Heart left ventricle (tissue), 13 donors: ENCODE results near the gene VIT.

Experiments
- CTCF ChIP-seq, 12 donors: fragments of 200-600 bp; sonication (generic) in 4 of 12; IDR thresholded peaks; one replicate each; pipeline versions ENCODE4 v1.5.0 to v1.8.0; 2018 to 2022; ENCODE audit warnings: antibody characterized with exemption in 12 of 12, mild to moderate bottlenecking in 5 of 12
- POLR2A ChIP-seq, 2 donors: fragments of 450-650 bp; IDR thresholded peaks; one replicate each; pipeline ENCODE4 v1.6.1; 2017; ENCODE audit warnings: antibody characterized with exemption in 2 of 2, mild to moderate bottlenecking in 2 of 2, moderate library complexity in 2 of 2
- donor health status: ischemic (EF 13 %, LVEDD 7.1; RV severe dilation, severe dysfunction).
- donor health status: DM: no; HTN: yes; CAD: no.
- donor health status: DM: no; HTN: no; CAD: no.
- donor health status: ischemic (EF 25% LVEDD 6.9; RV normal size, moderate dysfunction).
- donor health status: ischemic (EF 25% LVEDD 5.7; RV mildly dilated, moderate dysfunction).
- donor health status: ischemic (EF 35%, LVEDD 5.7; RV mildly dilated, moderate dysfunction).
- donor health status: nonischemic (EF 11% LVEDD 7.7; RV severe dilation, severe dysfunction).
- donor health status: DM: yes; HTN: yes; CAD: no.
- donor health status: PGD.
- donor health status: ischemic (EF 29% LVEDD 5.4; RV normal size, mild dysfunction).
- donor health status: nonischemic (EF 23%, LVEDD 6.1; RV moderate dilation, normal function).

- no peak for TF ChIP-seq CTCF (IDR thresholded peaks at IDR 0.05)
- TF ChIP-seq POLR2A (IDR thresholded peaks at IDR 0.05): no peak
Observed at GRCh38 chr2:36717603-36718266, 21.2 kb downstream of the VIT start.
